Neural progenitor cell (in vitro differentiated cells): Measurements from ENCODE around the gene MMS22L.

ENCODE experiments used
- EZH2 ChIP-seq: fragments of 200-600 bp; sonication (generic); IDR thresholded peaks from 2 replicates; pipeline ENCODE4 v1.6.1; 2017; ENCODE audit warnings: antibody characterized with exemption, mild to moderate bottlenecking, moderate library complexity
- EZH2phosphoT487 ChIP-seq: fragments of 200-600 bp; sonication (generic); IDR thresholded peaks from 2 replicates; pipeline ENCODE4 v1.6.1; 2017; ENCODE audit warnings: antibody characterized with exemption
- TF ChIP-seq, protein P1 (sequence below): fragments of 200-600 bp; sonication (generic); IDR thresholded peaks from 2 replicates; pipeline ENCODE4 v1.5.1; 2017; ENCODE audit warnings: antibody characterized with exemption, mild to moderate bottlenecking

DNA sequence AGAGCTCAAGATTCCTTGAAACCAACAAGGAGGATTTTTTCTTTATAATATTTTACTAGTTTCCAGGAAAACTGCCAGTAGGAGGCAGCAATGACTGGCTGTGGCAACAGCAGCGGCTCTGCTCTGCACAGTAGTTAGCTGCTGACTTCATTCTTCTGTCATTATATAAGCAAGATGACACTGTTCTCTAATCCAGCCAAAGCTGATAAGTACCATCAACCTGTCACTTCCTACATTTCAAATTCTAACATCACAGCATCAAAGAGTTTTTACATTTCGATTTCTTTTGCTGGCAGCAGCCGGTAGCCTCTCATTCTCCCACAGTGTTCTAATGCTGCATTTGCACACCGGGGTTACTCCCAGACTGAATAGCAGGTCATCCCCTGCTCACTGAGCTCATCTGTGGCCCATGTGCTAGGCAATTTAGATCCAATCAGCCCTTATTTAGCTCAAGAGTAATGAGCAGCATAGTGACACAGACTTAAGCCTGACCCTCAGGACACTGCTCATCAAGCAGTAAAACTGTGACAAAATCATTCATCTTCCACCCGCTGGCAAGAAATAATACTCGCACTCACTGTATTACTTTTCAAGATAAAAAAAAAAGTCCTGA, 67.8 kb downstream of the MMS22L start:
- TF ChIP-seq, protein P1, sequence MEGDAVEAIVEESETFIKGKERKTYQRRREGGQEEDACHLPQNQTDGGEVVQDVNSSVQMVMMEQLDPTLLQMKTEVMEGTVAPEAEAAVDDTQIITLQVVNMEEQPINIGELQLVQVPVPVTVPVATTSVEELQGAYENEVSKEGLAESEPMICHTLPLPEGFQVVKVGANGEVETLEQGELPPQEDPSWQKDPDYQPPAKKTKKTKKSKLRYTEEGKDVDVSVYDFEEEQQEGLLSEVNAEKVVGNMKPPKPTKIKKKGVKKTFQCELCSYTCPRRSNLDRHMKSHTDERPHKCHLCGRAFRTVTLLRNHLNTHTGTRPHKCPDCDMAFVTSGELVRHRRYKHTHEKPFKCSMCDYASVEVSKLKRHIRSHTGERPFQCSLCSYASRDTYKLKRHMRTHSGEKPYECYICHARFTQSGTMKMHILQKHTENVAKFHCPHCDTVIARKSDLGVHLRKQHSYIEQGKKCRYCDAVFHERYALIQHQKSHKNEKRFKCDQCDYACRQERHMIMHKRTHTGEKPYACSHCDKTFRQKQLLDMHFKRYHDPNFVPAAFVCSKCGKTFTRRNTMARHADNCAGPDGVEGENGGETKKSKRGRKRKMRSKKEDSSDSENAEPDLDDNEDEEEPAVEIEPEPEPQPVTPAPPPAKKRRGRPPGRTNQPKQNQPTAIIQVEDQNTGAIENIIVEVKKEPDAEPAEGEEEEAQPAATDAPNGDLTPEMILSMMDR: peak; percentile 76
- no peak for TF ChIP-seq EZH2
- TF ChIP-seq EZH2phosphoT487: no peak
